Motor neuron (in vitro differentiated cells): ENCODE measurements around the gene ARV1. TPM values are rescaled to one million over a fixed set of nuclear protein-coding genes. Genes with fewer than 3 reads are reported as not detected.
A peak's percentile ranks its signal among the peaks of the same experiment; 100 is the strongest.
"Not testable (repeated sequence)": the region's sequence is repeated elsewhere in the genome, so short reads cannot be mapped to it uniquely, and the experiment has no call there.

Experiments
- ATAC-seq, 8 experiments: fragments of 200-7000 bp; cut with Tn5 transposase; replicated peaks in 6 of 8; 2 replicates each; pipeline ENCODE4 v1.8.0; 2021; ENCODE audit warnings: mild to moderate bottlenecking in 8 of 8, moderate library complexity in 8 of 8
- H3K27ac ChIP-seq, 2 donors: fragments of 250-450 bp; sonication (Bioruptor Pico); 2 replicates each; pipeline ENCODE4 v1.9.0; 2021; ENCODE audit warnings: antibody characterized with exemption in 2 of 2, mild to moderate bottlenecking in 2 of 2, moderate library complexity in 1 of 2
- H3K4me1 ChIP-seq, 2 donors: fragments of 250-450 bp; sonication (Bioruptor Pico); replicated peaks in 1 of 2; 2 replicates each; pipeline ENCODE4 v1.6.1; 2021; ENCODE audit warnings: antibody characterized with exemption in 2 of 2, mild to moderate bottlenecking in 2 of 2, moderate library complexity in 1 of 2
- H3K4me3 ChIP-seq, 5 donors: fragments of 250-450 bp; sonication (Bioruptor Pico); 2 replicates each; pipeline ENCODE4 v1.9.0; 2021; ENCODE audit warnings: antibody characterized with exemption in 5 of 5, mild to moderate bottlenecking in 5 of 5, moderate library complexity in 4 of 5
- WGBS, 10 experiments: fragments of 450-650 bp; shearing (Covaris generic); methylation state at CpG; one replicate each; pipeline ENCODE4 v1.0.0; 2022; 5-methylcytosine and 5-hydroxymethylcytosine counted together
- in situ Hi-C, 9 experiments: fragments of 400-800 bp; cut with MboI; loops; one replicate each; pipeline ENCODE4 v1.15.0; 2021; ENCODE audit warnings: low sequenced_read_pairs in 9 of 9, low pct_unique_long_range_greater_than_20kb in 2 of 9; ENCODE audit not compliant: unreplicated experiment in 9 of 9
- total RNA-seq, 8 experiments: library from RNA; unstranded; fragments of 300-600 nt; gene quantifications; 2 replicates each; pipeline versions ENCODE4 v1.2.3 to v1.2.4, GENCODE V29; 2022

Gene ARV1
- total RNA-seq, 8 experiments from 2014 or later = 25.6 to 40.8 (median 29.0) TPM

DNA sequence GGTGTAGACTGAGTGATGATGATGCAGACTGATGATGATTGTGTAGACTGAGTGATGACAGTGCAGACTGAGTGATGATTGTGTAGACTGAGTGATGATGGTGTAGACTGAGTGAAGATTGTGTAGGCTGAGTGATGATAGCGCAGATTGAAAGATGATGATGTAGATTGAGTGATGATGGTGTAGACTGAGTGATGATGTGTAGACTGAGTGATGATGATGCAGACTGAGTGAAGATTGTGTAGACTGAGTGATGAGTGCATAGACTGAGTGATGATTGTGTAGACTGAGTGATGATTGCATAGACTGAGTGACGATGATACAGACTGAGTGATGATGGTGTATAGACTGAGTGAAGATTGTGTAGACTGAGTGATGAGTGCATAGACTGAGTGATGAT, 32.5 kb downstream of the ARV1 start:
- 71 to 100% (median 91%) methylated on average over 1 to 2 of the region's 2 CpGs for WGBS, 10 experiments
- in situ Hi-C loops = no loop called here
- peak in 1 of 8 experiments; percentile 5 for ATAC-seq
- no peaks in the 10 kb centered on the region for H3K4me1 ChIP-seq
- no peak overlapping the region for H3K27ac ChIP-seq
- no peak overlapping the region for H3K4me3 ChIP-seq

DNA sequence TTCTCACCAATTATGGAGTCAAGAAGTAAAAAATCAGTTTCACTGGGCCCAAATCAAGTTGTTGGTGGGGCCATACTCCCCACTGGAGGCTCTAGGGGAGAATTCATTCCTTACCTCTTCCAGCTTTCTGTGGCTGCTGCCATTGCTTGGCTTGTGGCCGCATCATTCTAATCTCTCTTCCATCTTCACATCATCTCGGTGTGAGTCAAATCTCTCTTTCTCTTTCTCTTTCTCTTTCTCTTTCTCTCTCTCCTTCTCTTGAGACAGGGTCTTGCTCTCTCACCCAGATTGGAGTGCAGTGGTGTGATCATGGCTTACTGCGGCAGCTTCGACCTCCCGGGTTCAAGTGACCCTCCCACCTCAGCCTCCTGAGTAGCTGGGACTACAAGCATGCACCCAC, 33.1 kb downstream of the ARV1 start:
- in situ Hi-C loops = no loop called here
- ATAC-seq = no peak
- Histone ChIP-seq H3K27ac (no peak overlapping the region), H3K4me1 (no peaks in the 10 kb centered on the region), H3K4me3 (no peak overlapping the region)
- 63 to 100% (median 83%) methylated on average over 1 to 5 of the region's 5 CpGs; no CpG with 5 or more reads in 2 of the 10 experiments for WGBS, 10 experiments

DNA sequence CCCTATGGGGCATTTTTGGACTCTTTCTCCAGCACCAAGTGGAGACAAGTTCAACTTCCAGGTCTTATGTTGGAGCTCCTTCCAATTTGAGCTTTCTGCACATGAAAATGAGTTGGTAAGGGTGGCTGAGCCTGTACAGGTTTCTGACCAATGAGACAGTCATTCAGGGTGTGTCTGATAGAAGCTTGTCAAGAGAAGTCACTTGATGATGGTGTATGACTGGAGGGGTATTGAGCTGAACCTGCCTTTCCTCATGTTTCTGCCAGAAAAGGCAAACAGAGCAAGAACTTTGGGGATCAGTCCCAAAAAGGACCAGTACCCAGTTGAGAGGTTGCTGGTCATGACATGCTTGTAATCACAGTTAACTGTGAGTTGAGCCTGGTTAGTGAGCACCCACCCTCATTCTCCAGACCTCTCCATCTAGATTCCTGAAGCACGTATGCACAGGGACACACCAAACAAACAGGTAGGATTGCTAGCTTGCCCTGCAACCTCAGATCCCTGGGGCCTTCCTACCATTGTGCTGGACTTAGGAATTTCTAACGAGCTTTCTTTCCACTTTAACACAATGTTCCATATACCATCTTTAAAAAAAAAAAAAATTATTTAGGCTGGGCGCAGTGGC, 34.6 kb downstream of the ARV1 start:
- WGBS, 10 experiments = 0 to 100% (median 69%) methylated on average over 1 to 3 of the region's 3 CpGs; no CpG with 5 or more reads in 4 of the 10 experiments
- no peak overlapping the region for H3K27ac ChIP-seq
- ATAC-seq = no peak
- no peaks in the 10 kb centered on the region for H3K4me1 ChIP-seq
- no peak overlapping the region for H3K4me3 ChIP-seq
- in situ Hi-C loops = no loop called here

DNA sequence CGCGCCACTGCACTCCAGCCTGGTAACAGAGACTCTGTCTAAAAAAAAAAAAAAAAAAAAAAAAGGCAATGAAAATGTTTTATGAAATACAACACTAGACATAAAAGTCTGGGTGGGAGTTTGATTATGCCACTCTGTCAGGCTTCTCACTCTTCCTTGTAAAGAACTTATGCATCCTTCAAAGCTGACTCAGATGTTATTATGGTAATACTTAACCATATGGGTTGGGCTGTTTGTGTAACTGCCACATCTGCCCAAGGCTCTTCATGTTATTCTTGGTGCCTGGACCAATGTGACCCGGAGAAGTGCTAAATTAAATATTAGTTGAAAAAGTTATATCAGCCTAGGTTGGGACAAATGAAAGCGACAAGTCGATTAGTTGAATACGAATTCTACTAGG, 37.3 kb downstream of the ARV1 start:
- H3K4me3 ChIP-seq = no peak overlapping the region
- 27 to 100% (median 89%) methylated on average over 1 to 6 of the region's 6 CpGs; no CpG with 5 or more reads in 1 of the 10 experiments for WGBS, 10 experiments
- in situ Hi-C loops = no loop called here
- no peaks in the 10 kb centered on the region for H3K4me1 ChIP-seq
- H3K27ac ChIP-seq = no peak overlapping the region
- ATAC-seq = peak in 3 of 8 experiments; percentile 71 to 82 (median 80)

DNA sequence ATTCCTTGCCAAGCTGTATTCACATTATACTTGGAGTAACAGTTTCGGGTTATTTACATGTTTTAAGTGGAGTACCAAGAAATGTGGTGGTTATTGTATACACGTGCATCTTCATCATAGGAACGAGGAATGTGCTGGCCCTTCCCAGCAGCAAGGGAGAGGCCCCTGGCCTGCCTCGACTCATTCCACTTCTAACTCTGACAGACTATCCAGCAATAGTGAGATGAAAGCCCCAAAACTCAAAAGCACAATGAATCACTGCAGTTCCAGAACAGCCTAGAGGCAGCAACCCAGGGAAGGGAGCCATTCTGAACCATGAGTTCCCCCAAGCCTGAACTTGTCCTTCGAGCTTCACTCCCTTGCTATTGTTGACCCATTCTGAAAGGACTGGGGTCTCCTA, 38.1 kb downstream of the ARV1 start:
- H3K4me1 ChIP-seq = no peaks in the 10 kb centered on the region
- peak in 2 of 8 experiments; percentile 4 to 6 for ATAC-seq
- H3K27ac ChIP-seq = no peak overlapping the region
- in situ Hi-C loops = no loop called here
- 33 to 100% (median 85%) methylated on average over 1 to 5 of the region's 5 CpGs; no CpG with 5 or more reads in 1 of the 10 experiments for WGBS, 10 experiments
- H3K4me3 ChIP-seq = no peak overlapping the region

DNA sequence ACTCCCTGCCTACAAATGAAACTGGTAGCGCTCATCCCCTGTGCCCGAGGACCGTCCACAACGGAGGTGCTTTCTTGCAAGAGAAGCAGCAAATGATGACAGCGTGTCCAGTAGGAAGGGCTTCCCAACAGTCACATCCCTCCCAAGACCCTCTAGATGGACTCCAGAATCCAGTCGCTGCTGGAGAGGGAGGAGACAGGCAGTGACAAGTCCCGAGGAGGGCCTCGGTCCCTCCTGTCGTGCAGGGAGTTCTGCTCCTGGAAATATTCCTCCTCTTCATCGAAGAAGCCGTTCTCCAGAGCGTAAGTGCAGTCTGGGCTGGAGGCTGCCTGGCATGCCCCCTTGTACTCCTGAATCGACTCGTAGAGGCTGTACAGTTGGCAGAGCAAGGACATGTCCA, 40.8 kb downstream of the ARV1 start:
- no peak overlapping the region for H3K27ac ChIP-seq
- H3K4me1 ChIP-seq = no peaks in the 10 kb centered on the region
- in situ Hi-C loops = no loop called here
- no peak overlapping the region for H3K4me3 ChIP-seq
- WGBS, 10 experiments = 73 to 100% (median 88%) methylated on average over 2 to 12 of the region's 14 CpGs; no CpG with 5 or more reads in 2 of the 10 experiments
- ATAC-seq = no peak

DNA sequence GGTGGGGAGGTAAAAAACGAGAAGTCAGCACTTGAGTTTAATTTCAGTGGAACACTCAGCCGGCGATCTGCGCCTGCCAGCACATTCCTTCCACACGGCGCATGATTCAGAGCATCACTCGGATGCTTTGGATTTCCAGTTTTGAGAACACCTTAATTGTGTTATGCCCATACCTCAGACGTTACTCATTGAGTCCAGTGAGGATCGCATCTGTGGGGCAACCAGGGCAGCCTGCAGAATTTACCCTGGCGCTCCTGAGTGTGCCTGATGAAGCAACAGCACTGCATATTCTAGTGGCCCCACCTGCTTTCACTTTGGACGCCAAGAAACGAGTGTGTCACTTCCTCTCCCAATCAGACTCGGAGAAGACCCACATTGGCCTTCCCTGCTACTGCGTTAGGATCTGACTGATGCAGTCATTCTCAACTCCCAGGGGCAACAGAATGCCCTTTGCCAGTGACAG, 41.3 kb downstream of the ARV1 start:
- 58 to 92% (median 81%) methylated on average over 4 to 14 of the region's 14 CpGs; no CpG with 5 or more reads in 3 of the 10 experiments for WGBS, 10 experiments
- Histone ChIP-seq H3K4me3 (no peak overlapping the region), H3K4me1 (no peaks in the 10 kb centered on the region), H3K27ac (no peak overlapping the region)
- ATAC-seq = peak in 3 of 8 experiments; percentile 12 to 71 (median 56)
- in situ Hi-C loops = no loop called here

DNA sequence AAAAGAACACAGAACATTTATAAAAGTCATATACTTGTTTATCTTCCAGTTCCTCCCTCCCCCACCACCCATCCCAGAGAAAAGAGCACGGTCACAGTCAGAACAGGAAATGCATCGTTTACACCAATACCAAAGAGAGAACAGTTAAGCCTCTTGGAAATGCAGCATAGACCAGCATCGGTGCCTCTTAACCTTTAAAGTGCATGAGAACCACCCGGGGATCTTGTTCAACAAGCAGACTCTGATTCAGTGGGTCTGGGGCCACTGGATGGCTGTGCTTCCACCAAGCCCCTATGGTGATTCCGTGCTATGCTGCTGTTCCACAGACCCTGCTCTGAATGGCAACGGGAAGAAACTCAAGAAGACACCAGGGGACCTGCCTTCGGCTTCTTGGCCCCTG, 41.9 kb downstream of the ARV1 start:
- 21 to 100% (median 49%) methylated on average over 1 to 7 of the region's 7 CpGs; no CpG with 5 or more reads in 3 of the 10 experiments for WGBS, 10 experiments
- in situ Hi-C loops = no loop called here
- H3K4me3 ChIP-seq = no peak overlapping the region
- ATAC-seq = peak in 3 of 8 experiments; percentile 16 to 43 (median 29)
- H3K27ac ChIP-seq = no peak overlapping the region
- H3K4me1 ChIP-seq = no peaks in the 10 kb centered on the region

DNA sequence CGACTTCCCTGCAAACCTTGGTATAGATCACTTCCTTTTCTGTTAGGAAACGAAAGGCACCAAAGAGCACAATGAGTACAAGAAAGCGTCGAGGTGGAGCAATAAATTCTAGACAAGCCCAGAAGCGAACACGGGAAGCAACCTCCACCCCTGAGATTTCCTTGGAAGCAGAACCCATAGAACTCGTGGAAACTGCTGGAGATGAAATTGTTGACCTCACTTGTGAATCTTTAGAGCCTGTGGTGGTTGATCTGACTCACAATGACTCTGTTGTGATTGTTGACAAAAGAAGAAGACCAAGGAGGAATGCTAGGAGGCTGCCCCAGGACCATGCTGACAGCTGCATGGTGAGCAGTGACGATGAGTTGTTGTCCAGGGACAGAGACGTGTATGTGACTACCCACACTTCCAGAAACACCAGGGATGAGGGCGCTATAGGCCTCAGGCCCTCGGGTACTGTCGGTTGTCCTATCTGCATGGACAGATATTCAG, 42.7 kb downstream of the ARV1 start:
- Histone ChIP-seq H3K27ac (no peak overlapping the region), H3K4me1 (no peaks in the 10 kb centered on the region), H3K4me3 (no peak overlapping the region)
- in situ Hi-C loops = no loop called here
- no peak for ATAC-seq
- 63 to 100% (median 78%) methylated on average over 1 to 11 of the region's 12 CpGs; no CpG with 5 or more reads in 3 of the 10 experiments for WGBS, 10 experiments

DNA sequence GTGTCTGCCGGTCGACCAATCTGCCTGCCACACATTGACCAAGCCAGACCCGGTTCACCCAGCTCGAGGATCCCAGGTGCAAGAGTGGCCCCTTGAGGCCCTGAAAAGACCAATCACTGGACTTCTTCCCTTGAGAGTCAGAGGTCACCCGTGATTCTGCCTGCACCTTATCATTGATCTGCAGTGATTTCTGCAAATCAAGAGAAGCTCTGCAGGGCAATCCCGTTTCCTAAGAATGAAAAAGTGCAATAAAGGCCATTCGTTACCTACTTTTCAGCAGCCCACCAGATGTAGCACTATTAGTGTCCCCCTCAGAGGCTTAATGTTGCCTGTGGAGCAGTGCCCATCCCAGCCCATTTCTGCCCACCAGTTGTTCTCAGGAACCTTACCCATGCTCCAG, 43.6 kb downstream of the ARV1 start:
- H3K27ac ChIP-seq, in situ Hi-C loops, ATAC-seq, H3K4me3 ChIP-seq, H3K4me1 ChIP-seq: not testable (repeated sequence)
- WGBS, 10 experiments = 94 to 100% (median 100%) methylated on average over 2 to 7 of the region's 7 CpGs; no CpG with 5 or more reads in 7 of the 10 experiments

DNA sequence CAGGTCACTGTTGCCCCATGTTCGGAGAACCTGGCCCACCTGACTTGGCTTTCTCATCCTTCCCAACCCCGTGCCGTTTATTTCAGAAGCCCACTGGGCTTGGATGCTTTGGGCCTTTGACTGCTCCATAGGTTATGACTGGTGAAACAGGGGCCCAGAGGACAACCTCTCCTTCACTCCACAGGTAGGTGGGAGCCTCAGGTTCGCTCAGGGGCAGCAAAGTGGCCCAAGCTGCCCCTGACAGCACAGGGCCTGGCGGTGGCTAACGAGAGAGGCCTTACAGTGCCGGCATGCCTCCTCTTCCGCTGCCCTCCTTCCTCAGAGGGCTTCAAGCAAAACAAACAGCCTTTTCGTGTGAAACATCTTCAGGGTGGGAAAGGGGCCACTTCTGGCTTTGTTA, 44.3 kb downstream of the ARV1 start:
- H3K27ac ChIP-seq = no peak overlapping the region
- no peak overlapping the region for H3K4me3 ChIP-seq
- no peaks in the 10 kb centered on the region for H3K4me1 ChIP-seq
- no peak for ATAC-seq
- in situ Hi-C loops = no loop called here
- 70 to 100% (median 100%) methylated on average over 2 to 6 of the region's 9 CpGs; no CpG with 5 or more reads in 4 of the 10 experiments for WGBS, 10 experiments

DNA sequence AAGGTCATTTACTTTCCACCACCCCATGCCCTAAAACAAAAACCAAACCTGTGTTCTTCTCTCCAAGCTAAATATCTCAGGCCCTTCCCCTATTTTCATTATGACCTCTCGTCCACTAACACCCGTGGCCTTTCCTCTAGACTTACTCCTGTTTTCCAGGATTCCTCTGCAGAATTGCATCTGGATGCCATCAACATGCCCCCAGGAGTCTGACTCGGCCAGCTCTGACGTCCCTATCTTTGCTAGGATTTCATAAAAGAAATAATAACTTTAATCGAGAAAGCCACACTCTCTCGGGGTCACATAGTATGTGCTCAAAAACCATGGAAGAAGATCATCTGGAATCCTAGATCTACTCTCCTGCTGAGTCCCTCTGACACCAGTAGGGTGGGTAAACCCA, 47.7 kb downstream of the ARV1 start:
- no peak for ATAC-seq
- Histone ChIP-seq H3K4me3 (no peak overlapping the region), H3K4me1 (no peaks in the 10 kb centered on the region), H3K27ac (no peak overlapping the region)
- 16 to 100% (median 81%) methylated on average over 1 to 6 of the region's 6 CpGs; no CpG with 5 or more reads in 1 of the 10 experiments for WGBS, 10 experiments
- in situ Hi-C loops = no loop called here

DNA sequence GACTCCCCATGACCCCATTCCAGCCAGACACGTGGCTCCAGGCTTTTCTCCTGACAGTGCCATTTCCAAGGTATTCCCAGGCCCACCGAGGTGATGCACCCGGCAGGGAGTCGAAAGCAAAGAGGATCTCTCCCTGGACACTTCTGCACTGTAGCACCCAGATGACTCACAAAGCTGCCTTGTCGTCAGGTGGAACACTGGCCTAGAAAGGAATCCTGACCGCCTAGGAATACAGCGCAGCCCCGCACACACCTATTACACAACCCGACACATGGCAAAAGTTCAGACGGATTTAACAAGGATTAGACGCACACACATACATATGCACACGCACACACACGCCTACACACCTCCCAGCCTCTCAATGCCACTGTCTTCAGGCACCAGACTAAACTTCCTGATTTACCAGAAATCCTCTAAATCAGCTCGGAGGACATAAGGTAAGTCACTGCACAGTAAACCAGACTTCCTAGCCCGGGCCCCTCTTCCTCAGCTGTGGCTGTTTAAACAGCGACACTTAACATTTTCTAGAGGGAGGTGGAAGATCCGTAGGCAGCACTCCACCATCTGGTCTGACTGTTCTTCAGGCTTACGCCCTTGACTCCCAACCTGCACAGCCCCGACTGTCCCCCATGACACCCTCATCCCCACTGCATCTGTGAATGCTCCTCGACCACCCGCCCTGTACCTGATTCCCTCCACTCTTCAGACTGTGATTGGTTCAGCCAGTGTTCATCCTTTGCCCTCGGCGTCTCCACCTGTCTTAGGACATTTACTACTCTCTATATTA, 48.4 kb downstream of the ARV1 start:
- in situ Hi-C loops = no loop called here
- 20 to 100% (median 82%) methylated on average over 1 to 21 of the region's 23 CpGs; no CpG with 5 or more reads in 2 of the 10 experiments for WGBS, 10 experiments
- H3K27ac ChIP-seq = no peak overlapping the region
- peak in 3 of 8 experiments; percentile 16 to 74 (median 66) for ATAC-seq
- H3K4me3 ChIP-seq = no peak overlapping the region
- no peaks in the 10 kb centered on the region for H3K4me1 ChIP-seq
